Upper lobe of right lung (tissue), 1 donor: ENCODE results near the gene SIL1. TPM values are rescaled to one million over a fixed set of nuclear protein-coding genes. Genes with fewer than 3 reads are reported as not detected.
A peak's percentile ranks its signal among the peaks of the same experiment; 100 is the strongest.

ENCODE experiments used
- ATAC-seq: fragments of 200-7000 bp; cut with Tn5 transposase; one replicate; pipeline ENCODE4 v1.9.1; 2020; ENCODE audit warnings: mild to moderate bottlenecking, moderate library complexity
- DNase-seq: peaks from one replicate; pipeline ENCODE4 v3.0.0-alpha.2; 2020
- H3K27ac ChIP-seq: fragments of 200-600 bp; one replicate; pipeline ENCODE4 v1.8.0; 2022
- H3K27me3 ChIP-seq: fragments of 200-600 bp; one replicate; pipeline ENCODE4 v1.8.0; 2022; ENCODE audit warnings: mild to moderate bottlenecking
- H3K36me3 ChIP-seq: fragments of 200-600 bp; one replicate; pipeline ENCODE4 v1.8.0; 2022
- H3K4me1 ChIP-seq: fragments of 200-600 bp; one replicate; pipeline ENCODE4 v1.8.0; 2022
- H3K4me3 ChIP-seq: fragments of 200-600 bp; one replicate; pipeline ENCODE4 v1.8.0; 2022; ENCODE audit warnings: mild to moderate bottlenecking
- H3K9me3 ChIP-seq: fragments of 200-600 bp; one replicate; pipeline ENCODE4 v1.8.0; 2022
- intact Hi-C: fragments of 100-400 bp; cut with DNase I; formaldehyde crosslinking; loops from one replicate; pipeline ENCODE4 v1.11.0; 2022
- total RNA-seq: library from RNA; stranded (reverse); fragmentation: NEBNext Ultra II Directional; extraction: Animal tissue kit (Norgen Biotek cat#: 25700); gene quantifications from one replicate; pipeline ENCODE4 v1.2.1, GENCODE V29; 2021
- TF ChIP-seq, protein P1 (sequence below): fragments of 200-600 bp; IDR thresholded peaks from one replicate; pipeline ENCODE4 v1.8.0; 2022; ENCODE audit warnings: antibody characterized with exemption
- donor health status: DM: no; HTN: yes; CAD: no; lungs with severe emphysema.

The SIL1 gene
- total RNA-seq, 1 donor from 2014 or later: 56.9 TPM

DNA sequence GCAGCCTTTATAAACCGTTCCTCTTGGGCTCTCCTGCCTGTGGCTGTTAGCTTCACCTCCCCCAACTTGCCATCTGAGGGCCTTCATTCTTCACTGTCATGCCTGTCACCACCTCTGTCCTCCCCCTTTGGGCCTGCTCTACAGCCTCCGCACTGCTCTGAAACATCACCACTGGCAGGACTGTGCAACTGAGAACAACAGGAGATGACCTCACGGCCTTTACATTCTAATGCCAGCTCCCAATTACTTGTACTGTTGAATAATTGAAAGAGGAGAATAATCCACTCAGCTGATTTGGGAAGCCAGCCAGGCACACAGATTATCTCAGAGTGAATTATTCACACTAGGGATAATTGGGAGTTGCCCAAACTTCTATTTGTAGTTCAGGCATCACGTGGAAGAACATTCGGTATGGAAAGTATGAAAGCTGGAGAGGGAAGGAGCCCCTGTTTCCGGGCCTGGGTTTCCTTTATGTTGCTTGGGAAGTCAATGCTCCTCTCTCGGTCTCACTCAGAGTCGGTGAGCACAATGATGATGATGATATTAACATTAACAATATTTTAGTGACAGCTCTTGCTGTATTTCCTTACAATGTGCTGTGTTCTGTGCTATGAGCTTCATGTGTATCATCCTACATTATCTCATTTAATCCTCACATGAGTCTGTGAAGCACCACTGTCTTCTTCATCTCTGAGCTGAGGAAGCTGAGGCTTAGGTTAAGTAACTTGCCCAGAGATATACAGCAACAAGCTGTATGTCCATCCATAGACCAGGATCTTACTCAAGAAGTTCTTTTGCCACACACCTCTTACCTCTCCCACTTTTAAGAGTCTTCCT, 223.7 kb downstream of the SIL1 start:
- intact Hi-C loops: no loop called here
- Histone ChIP-seq H3K36me3 (no peaks in the 10 kb centered on the region), H3K9me3 (no peaks in the 10 kb centered on the region), H3K4me1 (peaks cover 33% of the 10 kb centered on the region), H3K4me3 (no peak overlapping the region), H3K27me3 (no peaks in the 10 kb centered on the region), H3K27ac (peak overlapping the region; percentile 68)
- ATAC-seq (peak; percentile 48), DNase-seq (no peak)
- TF ChIP-seq, protein P1, sequence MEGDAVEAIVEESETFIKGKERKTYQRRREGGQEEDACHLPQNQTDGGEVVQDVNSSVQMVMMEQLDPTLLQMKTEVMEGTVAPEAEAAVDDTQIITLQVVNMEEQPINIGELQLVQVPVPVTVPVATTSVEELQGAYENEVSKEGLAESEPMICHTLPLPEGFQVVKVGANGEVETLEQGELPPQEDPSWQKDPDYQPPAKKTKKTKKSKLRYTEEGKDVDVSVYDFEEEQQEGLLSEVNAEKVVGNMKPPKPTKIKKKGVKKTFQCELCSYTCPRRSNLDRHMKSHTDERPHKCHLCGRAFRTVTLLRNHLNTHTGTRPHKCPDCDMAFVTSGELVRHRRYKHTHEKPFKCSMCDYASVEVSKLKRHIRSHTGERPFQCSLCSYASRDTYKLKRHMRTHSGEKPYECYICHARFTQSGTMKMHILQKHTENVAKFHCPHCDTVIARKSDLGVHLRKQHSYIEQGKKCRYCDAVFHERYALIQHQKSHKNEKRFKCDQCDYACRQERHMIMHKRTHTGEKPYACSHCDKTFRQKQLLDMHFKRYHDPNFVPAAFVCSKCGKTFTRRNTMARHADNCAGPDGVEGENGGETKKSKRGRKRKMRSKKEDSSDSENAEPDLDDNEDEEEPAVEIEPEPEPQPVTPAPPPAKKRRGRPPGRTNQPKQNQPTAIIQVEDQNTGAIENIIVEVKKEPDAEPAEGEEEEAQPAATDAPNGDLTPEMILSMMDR: no peak

DNA sequence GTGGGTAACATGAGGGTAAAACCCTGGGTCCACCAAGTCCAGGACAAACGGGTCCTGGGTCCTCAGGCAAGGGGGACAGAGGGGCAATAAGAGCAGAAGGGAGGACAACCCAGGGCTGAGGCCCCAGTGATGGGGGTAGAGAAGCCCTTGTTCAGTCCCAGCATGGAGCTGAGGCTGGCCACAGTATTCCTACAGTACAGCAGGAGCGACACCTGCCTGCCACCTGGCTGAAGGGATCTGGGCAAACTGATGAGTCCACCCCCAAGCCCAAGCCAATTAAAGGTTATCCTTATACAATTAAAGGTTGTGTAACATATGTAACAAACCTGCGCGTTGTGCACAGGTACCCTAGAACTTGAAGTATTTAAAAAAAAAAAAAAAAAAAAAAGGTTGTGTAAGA, 225.3 kb downstream of the SIL1 start:
- H3K27ac ChIP-seq: no peak overlapping the region
- TF ChIP-seq, protein P1: no peak
- H3K27me3 ChIP-seq: no peaks in the 10 kb centered on the region
- intact Hi-C loops: no loop called here
- DNase-seq: no peak
- no peaks in the 10 kb centered on the region for H3K9me3 ChIP-seq
- ATAC-seq: peak; percentile 50
- H3K4me1 ChIP-seq: peaks cover 33% of the 10 kb centered on the region
- H3K36me3 ChIP-seq: no peaks in the 10 kb centered on the region
- H3K4me3 ChIP-seq: no peak overlapping the region

DNA sequence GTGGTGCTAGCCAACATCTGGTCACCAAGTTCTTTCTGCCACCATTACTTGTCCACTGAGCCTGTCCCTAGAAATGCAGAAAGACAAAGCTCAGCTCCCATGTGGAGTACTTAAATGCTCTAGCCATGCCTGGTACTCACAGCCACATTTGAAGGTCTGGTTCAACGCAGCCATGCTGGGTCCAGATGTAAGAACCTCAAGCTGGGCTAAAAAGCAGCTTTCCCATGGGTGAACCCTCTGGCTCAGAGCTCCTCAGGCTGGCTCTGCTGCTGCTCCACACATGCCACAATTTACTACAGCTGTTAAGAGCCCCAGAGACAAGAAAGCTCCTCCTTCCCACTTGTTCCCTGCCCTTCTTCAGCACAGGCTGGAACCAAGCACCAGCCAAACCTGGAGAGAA, 225.9 kb downstream of the SIL1 start:
- intact Hi-C loops: no loop called here
- no peak for ATAC-seq
- H3K36me3 ChIP-seq: no peaks in the 10 kb centered on the region
- peaks cover 33% of the 10 kb centered on the region for H3K4me1 ChIP-seq
- TF ChIP-seq, protein P1: no peak
- no peaks in the 10 kb centered on the region for H3K27me3 ChIP-seq
- H3K27ac ChIP-seq: no peak overlapping the region
- no peak for DNase-seq
- H3K9me3 ChIP-seq: no peaks in the 10 kb centered on the region
- no peak overlapping the region for H3K4me3 ChIP-seq

DNA sequence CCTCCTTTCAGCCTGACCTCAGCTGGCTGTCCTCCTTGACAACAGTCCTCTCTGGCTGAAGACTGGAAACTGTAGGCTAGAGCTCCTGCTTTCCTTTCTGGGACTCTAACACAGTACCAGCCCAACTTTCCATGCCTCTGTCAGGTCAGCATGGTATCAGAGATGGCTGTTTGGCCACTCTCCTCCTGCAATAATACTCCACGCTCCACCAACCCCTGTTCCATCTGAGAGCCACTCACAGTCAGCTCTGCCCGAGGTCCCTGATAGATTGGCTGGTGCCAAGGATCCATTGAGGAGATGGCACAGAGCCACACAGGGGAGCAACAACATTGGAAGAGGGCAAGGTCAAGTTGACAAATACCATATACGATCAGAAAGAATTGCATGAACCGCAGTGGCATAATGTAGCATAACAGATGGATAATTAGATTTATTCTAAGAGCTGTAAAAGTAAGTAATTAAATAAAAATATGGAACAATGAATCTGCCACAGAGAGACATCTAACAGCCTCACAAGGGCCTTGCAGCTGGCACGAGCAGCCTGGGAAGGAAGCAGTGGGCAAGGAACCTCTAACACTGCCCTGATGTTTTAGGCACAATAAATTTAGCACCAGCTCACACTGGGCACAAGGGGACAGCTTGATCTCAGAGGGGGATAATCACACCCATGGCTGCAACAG, 228.7 kb downstream of the SIL1 start:
- TF ChIP-seq, protein P1: no peak
- Histone ChIP-seq H3K4me1 (peaks cover 21% of the 10 kb centered on the region), H3K9me3 (no peaks in the 10 kb centered on the region), H3K27me3 (no peaks in the 10 kb centered on the region), H3K27ac (no peak overlapping the region), H3K4me3 (no peak overlapping the region), H3K36me3 (no peaks in the 10 kb centered on the region)
- DNase-seq (no peak), ATAC-seq (no peak)
- intact Hi-C loops: no loop called here

DNA sequence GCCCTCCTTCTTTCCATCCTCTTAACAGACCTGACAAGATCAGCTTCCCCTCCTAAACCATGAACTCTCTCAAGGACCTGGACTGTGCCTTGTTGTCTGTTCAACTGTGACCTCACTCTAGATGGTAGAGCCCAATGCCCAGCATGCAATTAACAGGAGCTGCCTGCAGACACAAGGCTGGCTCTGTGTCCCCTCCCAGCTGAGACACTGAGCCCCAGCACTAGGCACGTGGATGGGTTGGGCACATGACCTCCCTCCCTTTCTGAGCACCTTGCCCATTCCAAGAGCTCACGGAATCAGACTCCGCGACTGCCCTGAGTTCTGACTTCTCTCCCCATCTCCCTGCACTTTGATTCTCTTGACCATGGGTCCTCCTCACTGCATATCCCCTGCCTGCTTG, 229.6 kb downstream of the SIL1 start:
- Histone ChIP-seq H3K4me3 (no peak overlapping the region), H3K27ac (no peak overlapping the region), H3K4me1 (peaks cover 13% of the 10 kb centered on the region), H3K36me3 (no peaks in the 10 kb centered on the region), H3K27me3 (no peaks in the 10 kb centered on the region), H3K9me3 (no peaks in the 10 kb centered on the region)
- ATAC-seq (no peak), DNase-seq (no peak)
- intact Hi-C loops: no loop called here
- TF ChIP-seq, protein P1: no peak
